ENCODE data around the gene CXCL12.

CXCL12 gene

GRCh38 chr10:44398747-44399658 is 14.1 kb upstream of the CXCL12 start:
- DNase-seq: no peak

- DNase-seq: no peak
Observed at GRCh38 chr10:44398271-44398670, 13.4 kb upstream of the CXCL12 start.

- DNase-seq: no peak
Observed at GRCh38 chr10:44397476-44398225, 12.8 kb upstream of the CXCL12 start.

GRCh38 chr10:44396671-44397191 is 11.8 kb upstream of the CXCL12 start:
- no peak for DNase-seq

GRCh38 chr10:44395902-44396670 is 11.2 kb upstream of the CXCL12 start:
- no peak for DNase-seq

- DNase-seq: no peak
Observed at GRCh38 chr10:44395396-44395795, 10.5 kb upstream of the CXCL12 start.

- no peak for DNase-seq
Observed at GRCh38 chr10:44394696-44395381, 9.9 kb upstream of the CXCL12 start.

- no peak for DNase-seq
Observed at GRCh38 chr10:44393834-44394547, 9.1 kb upstream of the CXCL12 start.

GRCh38 chr10:44393051-44393630 is 8.2 kb upstream of the CXCL12 start:
- no peak for DNase-seq

- no peak for DNase-seq
Observed at GRCh38 chr10:44392420-44392819, 7.5 kb upstream of the CXCL12 start.

- DNase-seq: no peak
Observed at GRCh38 chr10:44391981-44392380, 7.1 kb upstream of the CXCL12 start.

GRCh38 chr10:44390585-44391072 is 5.7 kb upstream of the CXCL12 start:
- DNase-seq: no peak

GRCh38 chr10:44389556-44389955 is 4.7 kb upstream of the CXCL12 start:
- DNase-seq: no peak

GRCh38 chr10:44389150-44389549 is 4.3 kb upstream of the CXCL12 start:
- no peak for DNase-seq

- no peak for DNase-seq
Observed at GRCh38 chr10:44388641-44389040, 3.7 kb upstream of the CXCL12 start.

GRCh38 chr10:44387853-44388251 is 3.0 kb upstream of the CXCL12 start:
- no peak for DNase-seq

GRCh38 chr10:44386546-44387052 is 1.7 kb upstream of the CXCL12 start:
- peak in 2 of 6 experiments; percentile 7 to 12 for DNase-seq

GRCh38 chr10:44385696-44386441 is 972 bp upstream of the CXCL12 start:
- no peak for DNase-seq

GRCh38 chr10:44384601-44385025 is 284 bp downstream of the CXCL12 start:
- no peak for DNase-seq

All from stimulated activated naive CD4-positive, alpha-beta T cell (primary cell).